SK-N-SH treated with all-trans-retinoic acid at 6 μM for 48 hours (cell line): ENCODE data around the gene ZSWIM6.

Source experiments
- ATAC-seq: fragments of 200-7000 bp; cut with Tn5 transposase; 3 replicates; pipeline ENCODE4 v1.9.1; 2020; ENCODE audit warnings: mild to moderate bottlenecking, moderate library complexity
- ARNTL ChIP-seq: fragments of 450-650 bp; formaldehyde crosslinking; IDR thresholded peaks from 2 replicates; pipeline ENCODE4 v1.5.0; 2020; ENCODE audit warnings: low read depth, mild to moderate bottlenecking, moderate library complexity, borderline replicate concordance
- BACH2 ChIP-seq: fragments of 250-450 bp; sonication (Bioruptor Pico); IDR thresholded peaks from 2 replicates; pipeline ENCODE4 v1.9.0; 2021; ENCODE audit warnings: mild to moderate bottlenecking, borderline replicate concordance
- CSDC2 ChIP-seq: fragments of 250-450 bp; sonication (Bioruptor Pico); IDR thresholded peaks from 2 replicates; pipeline ENCODE4 v1.5.0; 2020; ENCODE audit warnings: mild to moderate bottlenecking, moderate library complexity
- CSRNP3 ChIP-seq: fragments of 250-450 bp; sonication (Bioruptor Pico); IDR thresholded peaks from 2 replicates; pipeline ENCODE4 v1.5.1; 2021; ENCODE audit warnings: mild to moderate bottlenecking, moderate library complexity
- ESRRG ChIP-seq: fragments of 250-450 bp; sonication (Bioruptor Pico); IDR thresholded peaks from 2 replicates; pipeline ENCODE4 v1.6.1; 2021; ENCODE audit warnings: mild to moderate bottlenecking
- GLIS3 ChIP-seq: fragments of 250-450 bp; sonication (Bioruptor Pico); IDR thresholded peaks from 2 replicates; pipeline ENCODE4 v1.5.0; 2020; ENCODE audit warnings: mild to moderate bottlenecking, moderate library complexity
- ISL1 ChIP-seq: fragments of 250-450 bp; sonication (Bioruptor Pico); IDR thresholded peaks from 2 replicates; pipeline ENCODE4 v2.1.2; 2022; ENCODE audit warnings: mild to moderate bottlenecking, moderate library complexity
- PPARA ChIP-seq: fragments of 250-450 bp; sonication (Bioruptor Pico); IDR thresholded peaks from 2 replicates; pipeline ENCODE4 v1.5.0; 2020; ENCODE audit warnings: mild to moderate bottlenecking, borderline replicate concordance
- RARB ChIP-seq: fragments of 250-450 bp; sonication (Bioruptor Pico); IDR thresholded peaks from 2 replicates; pipeline ENCODE4 v1.8.0; 2021; ENCODE audit warnings: mild to moderate bottlenecking, moderate library complexity
- SNAI2 ChIP-seq: fragments of 250-450 bp; sonication (Bioruptor Pico); IDR thresholded peaks from 2 replicates; pipeline ENCODE4 v1.5.0; 2020; ENCODE audit warnings: mild to moderate bottlenecking, moderate library complexity
- TCF4 ChIP-seq: fragments of 250-450 bp; sonication (Bioruptor Pico); IDR thresholded peaks from 2 replicates; pipeline ENCODE4 v1.8.0; 2021; ENCODE audit warnings: mild to moderate bottlenecking, moderate library complexity, borderline replicate concordance
- TOX ChIP-seq: fragments of 250-450 bp; sonication (Bioruptor Pico); IDR thresholded peaks from 2 replicates; pipeline ENCODE4 v1.8.0; 2021; ENCODE audit warnings: mild to moderate bottlenecking, moderate library complexity, borderline replicate concordance
- TSHZ2 ChIP-seq: fragments of 250-450 bp; sonication (Bioruptor Pico); IDR thresholded peaks from 2 replicates; pipeline ENCODE4 v1.5.0; 2020; ENCODE audit warnings: mild to moderate bottlenecking, moderate library complexity
- ZC3H10 ChIP-seq: fragments of 250-450 bp; sonication (Bioruptor Pico); IDR thresholded peaks from 2 replicates; pipeline ENCODE4 v1.5.1; 2021; ENCODE audit warnings: mild to moderate bottlenecking, moderate library complexity
- ZFP3 ChIP-seq: fragments of 250-450 bp; sonication (Bioruptor Pico); IDR thresholded peaks from 2 replicates; pipeline ENCODE4 v1.5.0; 2020; ENCODE audit warnings: mild to moderate bottlenecking, moderate library complexity
- ZFP30 ChIP-seq: fragments of 450-650 bp; formaldehyde crosslinking; IDR thresholded peaks from 2 replicates; pipeline ENCODE4 v1.5.0; 2022; ENCODE audit warnings: mild to moderate bottlenecking, moderate library complexity
- ZNF565 ChIP-seq: fragments of 450-650 bp; formaldehyde crosslinking; conservative IDR thresholded peaks from 2 replicates; pipeline ENCODE4 v1.5.0; 2020; ENCODE audit warnings: low read depth, mild to moderate bottlenecking, moderate library complexity
- ZNF70 ChIP-seq: fragments of 450-650 bp; formaldehyde crosslinking; IDR thresholded peaks from 2 replicates; pipeline ENCODE4 v1.5.0; 2020; ENCODE audit warnings: mild to moderate bottlenecking, moderate library complexity
- ZNF8 ChIP-seq: fragments of 450-650 bp; formaldehyde crosslinking; IDR thresholded peaks from 2 replicates; pipeline ENCODE4 v1.5.0; 2020; ENCODE audit warnings: mild to moderate bottlenecking, moderate library complexity
- TF ChIP-seq, protein P1 (sequence below): fragments of 250-450 bp; sonication (Bioruptor Pico); IDR thresholded peaks from 2 replicates; pipeline ENCODE4 v1.8.0; 2020; ENCODE audit warnings: mild to moderate bottlenecking, moderate library complexity, borderline replicate concordance
- TF ChIP-seq, protein P2 (sequence below): fragments of 250-450 bp; sonication (Bioruptor Pico); IDR thresholded peaks from 2 replicates; pipeline ENCODE4 v1.5.1; 2020; ENCODE audit warnings: low read depth, mild to moderate bottlenecking, moderate library complexity
- TF ChIP-seq, protein P3 (sequence below): fragments of 250-450 bp; sonication (Bioruptor Pico); IDR thresholded peaks from 2 replicates; pipeline ENCODE4 v1.8.0; 2021; ENCODE audit warnings: low read depth, mild to moderate bottlenecking, moderate library complexity, borderline replicate concordance

ZSWIM6 gene

GRCh38 chr5:61504143-61504770, 172.2 kb downstream of the ZSWIM6 start:
- TF ChIP-seq ESRRG (CRISPR knock-in tag) (no peak), GLIS3 (no peak), ZNF565 (no peak), PPARA (CRISPR knock-in tag) (no peak), ZC3H10 (CRISPR knock-in tag) (no peak), ZNF8 (CRISPR knock-in tag) (peak; percentile 25; the same call in 1 of the 2 replicates), TSHZ2 (peak; percentile 77), CSDC2 (no peak), ZFP30 (CRISPR knock-in tag) (no peak), ARNTL (CRISPR knock-in tag) (no peak), CSRNP3 (CRISPR knock-in tag) (no peak), RARB (no peak), TCF4 (no peak), ZFP3 (CRISPR knock-in tag) (no peak), ISL1 (CRISPR knock-in tag) (peak; percentile 56), BACH2 (CRISPR knock-in tag) (no peak), SNAI2 (no peak), TOX (CRISPR knock-in tag) (no peak), ZNF70 (CRISPR knock-in tag) (no peak)
- TF ChIP-seq, protein P1, sequence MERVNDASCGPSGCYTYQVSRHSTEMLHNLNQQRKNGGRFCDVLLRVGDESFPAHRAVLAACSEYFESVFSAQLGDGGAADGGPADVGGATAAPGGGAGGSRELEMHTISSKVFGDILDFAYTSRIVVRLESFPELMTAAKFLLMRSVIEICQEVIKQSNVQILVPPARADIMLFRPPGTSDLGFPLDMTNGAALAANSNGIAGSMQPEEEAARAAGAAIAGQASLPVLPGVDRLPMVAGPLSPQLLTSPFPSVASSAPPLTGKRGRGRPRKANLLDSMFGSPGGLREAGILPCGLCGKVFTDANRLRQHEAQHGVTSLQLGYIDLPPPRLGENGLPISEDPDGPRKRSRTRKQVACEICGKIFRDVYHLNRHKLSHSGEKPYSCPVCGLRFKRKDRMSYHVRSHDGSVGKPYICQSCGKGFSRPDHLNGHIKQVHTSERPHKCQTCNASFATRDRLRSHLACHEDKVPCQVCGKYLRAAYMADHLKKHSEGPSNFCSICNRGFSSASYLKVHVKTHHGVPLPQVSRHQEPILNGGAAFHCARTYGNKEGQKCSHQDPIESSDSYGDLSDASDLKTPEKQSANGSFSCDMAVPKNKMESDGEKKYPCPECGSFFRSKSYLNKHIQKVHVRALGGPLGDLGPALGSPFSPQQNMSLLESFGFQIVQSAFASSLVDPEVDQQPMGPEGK (CRISPR knock-in tag), result no peak
- TF ChIP-seq, protein P2, sequence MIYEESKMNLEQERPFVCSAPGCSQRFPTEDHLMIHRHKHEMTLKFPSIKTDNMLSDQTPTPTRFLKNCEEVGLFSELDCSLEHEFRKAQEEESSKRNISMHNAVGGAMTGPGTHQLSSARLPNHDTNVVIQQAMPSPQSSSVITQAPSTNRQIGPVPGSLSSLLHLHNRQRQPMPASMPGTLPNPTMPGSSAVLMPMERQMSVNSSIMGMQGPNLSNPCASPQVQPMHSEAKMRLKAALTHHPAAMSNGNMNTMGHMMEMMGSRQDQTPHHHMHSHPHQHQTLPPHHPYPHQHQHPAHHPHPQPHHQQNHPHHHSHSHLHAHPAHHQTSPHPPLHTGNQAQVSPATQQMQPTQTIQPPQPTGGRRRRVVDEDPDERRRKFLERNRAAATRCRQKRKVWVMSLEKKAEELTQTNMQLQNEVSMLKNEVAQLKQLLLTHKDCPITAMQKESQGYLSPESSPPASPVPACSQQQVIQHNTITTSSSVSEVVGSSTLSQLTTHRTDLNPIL, result no peak
- TF ChIP-seq, protein P3, sequence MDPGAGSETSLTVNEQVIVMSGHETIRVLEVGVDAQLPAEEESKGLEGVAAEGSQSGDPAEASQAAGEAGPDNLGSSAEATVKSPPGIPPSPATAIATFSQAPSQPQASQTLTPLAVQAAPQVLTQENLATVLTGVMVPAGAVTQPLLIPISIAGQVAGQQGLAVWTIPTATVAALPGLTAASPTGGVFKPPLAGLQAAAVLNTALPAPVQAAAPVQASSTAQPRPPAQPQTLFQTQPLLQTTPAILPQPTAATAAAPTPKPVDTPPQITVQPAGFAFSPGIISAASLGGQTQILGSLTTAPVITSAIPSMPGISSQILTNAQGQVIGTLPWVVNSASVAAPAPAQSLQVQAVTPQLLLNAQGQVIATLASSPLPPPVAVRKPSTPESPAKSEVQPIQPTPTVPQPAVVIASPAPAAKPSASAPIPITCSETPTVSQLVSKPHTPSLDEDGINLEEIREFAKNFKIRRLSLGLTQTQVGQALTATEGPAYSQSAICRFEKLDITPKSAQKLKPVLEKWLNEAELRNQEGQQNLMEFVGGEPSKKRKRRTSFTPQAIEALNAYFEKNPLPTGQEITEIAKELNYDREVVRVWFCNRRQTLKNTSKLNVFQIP (CRISPR knock-in tag), result no peak
- ATAC-seq, result peak; percentile 52; the same call in 1 of the 3 replicates

DNA sequence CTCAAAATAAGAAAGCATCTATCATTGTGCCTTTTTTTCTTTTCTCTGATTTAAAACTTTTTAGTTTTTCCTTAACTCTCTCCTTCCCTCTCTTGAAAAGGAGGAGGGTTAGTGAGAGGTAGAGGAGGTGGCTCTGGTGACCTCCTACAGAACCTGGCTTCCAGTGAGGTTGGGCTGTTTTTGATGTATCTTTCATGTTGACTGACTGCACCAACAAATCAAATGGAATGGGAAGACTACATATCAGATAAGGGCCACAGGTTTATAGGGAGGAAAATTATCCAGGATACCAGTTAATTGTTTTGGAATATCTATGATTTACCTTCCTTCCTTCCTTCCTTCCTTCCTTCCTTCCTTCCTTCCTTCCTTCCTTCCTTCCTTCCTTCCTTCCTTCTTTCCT, 173.2 kb downstream of the ZSWIM6 start:
- no peak for ATAC-seq
- TF ChIP-seq RARB (no peak), CSRNP3 (CRISPR knock-in tag) (no peak), ZNF565 (no peak), ZFP3 (CRISPR knock-in tag) (no peak), ZC3H10 (CRISPR knock-in tag) (no peak), SNAI2 (no peak), ZFP30 (CRISPR knock-in tag) (no peak), GLIS3 (no peak), ZNF8 (CRISPR knock-in tag) (no peak), TSHZ2 (no peak)
- TF ChIP-seq, protein P1 (CRISPR knock-in tag), result no peak
- TF ChIP-seq, protein P2, result no peak
